Peyer's patch (tissue), 4 donors: ENCODE results near the gene CLMN. TPM values are rescaled to one million over a fixed set of nuclear protein-coding genes. Genes with fewer than 3 reads are reported as not detected.

ENCODE experiments used
- DNase-seq, 3 donors: peaks; one replicate each; pipeline ENCODE4 v3.0.0-alpha.2; 2017 to 2019
- H3K27ac ChIP-seq, 4 donors: fragments of 200-600 bp; sonication (generic); one replicate each; pipeline ENCODE4 v1.5.1; 2016 to 2019
- H3K27me3 ChIP-seq, 2 donors: fragments of 200-600 bp; sonication (generic); one replicate each; pipeline ENCODE4 v1.5.1; 2019
- H3K36me3 ChIP-seq, 3 donors: fragments of 200-600 bp; sonication (generic); one replicate each; pipeline ENCODE4 v1.5.1; 2016 to 2019
- H3K4me1 ChIP-seq, 4 donors: fragments of 200-600 bp; sonication (generic); one replicate each; pipeline ENCODE4 v1.5.1; 2016 to 2019
- H3K4me3 ChIP-seq, 4 donors: fragments of 200-600 bp; sonication (generic); 1 replicate in 3 of 4; 2 replicates in 1 of 4; pipeline ENCODE4 v1.5.1; 2016 to 2019; ENCODE audit warnings: mild to moderate bottlenecking in 1 of 4
- H3K9me3 ChIP-seq, 4 donors: fragments of 200-600 bp; sonication (generic); one replicate each; pipeline ENCODE4 v1.5.1; 2016 to 2019; ENCODE audit warnings: mild to moderate bottlenecking in 1 of 4
- POLR2A ChIP-seq, 2 donors: fragments of 450-650 bp; IDR thresholded peaks; one replicate each; pipeline ENCODE4 v1.5.1; 2017; ENCODE audit warnings: antibody characterized with exemption in 2 of 2, mild to moderate bottlenecking in 2 of 2, moderate library complexity in 2 of 2
- total RNA-seq, 4 donors: library from RNA; depleted of rRNA; stranded (reverse); fragments of >200 nt; gene quantifications; one replicate each; pipeline ENCODE4 v1.1.0, GENCODE V29; 2016
- TF ChIP-seq, protein P1 (sequence below), 6 experiments: fragments of 450-650 bp in 4 of 6; fragments of 200-600 bp in 2 of 6; sonication (generic) in 1 of 6; IDR thresholded peaks; one replicate each; pipeline ENCODE4 v1.5.1; 2017 to 2019; ENCODE audit warnings: antibody characterized with exemption in 6 of 6, mild to moderate bottlenecking in 3 of 6, moderate library complexity in 1 of 6

CLMN gene
- total RNA-seq, 4 donors from 2014 or later = 18.7 to 38.8 (median 36.4) TPM

DNA sequence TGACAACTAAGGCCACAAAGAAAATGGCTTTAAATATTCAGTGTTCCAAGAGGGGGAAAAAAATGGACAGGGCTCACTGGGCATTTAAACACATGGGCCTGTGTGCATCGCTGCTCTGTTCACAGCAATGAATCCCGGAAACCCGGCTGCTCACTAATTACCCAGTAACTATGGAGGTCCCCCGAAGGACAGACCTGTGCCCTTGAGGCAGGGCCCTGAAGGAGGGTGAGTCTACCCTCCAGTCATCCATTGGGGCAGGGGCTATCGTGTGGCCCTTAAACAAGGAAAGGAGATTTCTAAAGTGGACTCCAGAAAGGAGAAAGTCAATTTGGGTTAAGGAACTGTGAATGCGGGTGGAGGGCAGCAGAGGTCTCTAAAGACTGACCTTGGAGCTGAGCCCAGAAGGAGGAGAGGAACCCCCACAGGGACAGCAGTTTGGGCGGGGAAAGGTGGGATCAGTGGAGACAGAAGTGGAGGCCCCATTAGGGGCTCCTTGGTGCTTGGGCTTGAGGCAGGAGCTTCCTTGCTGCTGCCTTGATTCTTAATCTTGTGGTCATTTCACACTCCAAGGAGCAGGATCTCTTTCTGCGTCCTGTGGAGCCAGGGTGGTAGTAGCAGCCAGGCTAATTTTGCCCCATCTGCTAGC is 1.4 kb upstream of the CLMN start:
- no peaks in the 10 kb centered on the region for H3K27me3 ChIP-seq
- H3K36me3 ChIP-seq = no peaks in the 10 kb centered on the region
- TF ChIP-seq, protein P1, sequence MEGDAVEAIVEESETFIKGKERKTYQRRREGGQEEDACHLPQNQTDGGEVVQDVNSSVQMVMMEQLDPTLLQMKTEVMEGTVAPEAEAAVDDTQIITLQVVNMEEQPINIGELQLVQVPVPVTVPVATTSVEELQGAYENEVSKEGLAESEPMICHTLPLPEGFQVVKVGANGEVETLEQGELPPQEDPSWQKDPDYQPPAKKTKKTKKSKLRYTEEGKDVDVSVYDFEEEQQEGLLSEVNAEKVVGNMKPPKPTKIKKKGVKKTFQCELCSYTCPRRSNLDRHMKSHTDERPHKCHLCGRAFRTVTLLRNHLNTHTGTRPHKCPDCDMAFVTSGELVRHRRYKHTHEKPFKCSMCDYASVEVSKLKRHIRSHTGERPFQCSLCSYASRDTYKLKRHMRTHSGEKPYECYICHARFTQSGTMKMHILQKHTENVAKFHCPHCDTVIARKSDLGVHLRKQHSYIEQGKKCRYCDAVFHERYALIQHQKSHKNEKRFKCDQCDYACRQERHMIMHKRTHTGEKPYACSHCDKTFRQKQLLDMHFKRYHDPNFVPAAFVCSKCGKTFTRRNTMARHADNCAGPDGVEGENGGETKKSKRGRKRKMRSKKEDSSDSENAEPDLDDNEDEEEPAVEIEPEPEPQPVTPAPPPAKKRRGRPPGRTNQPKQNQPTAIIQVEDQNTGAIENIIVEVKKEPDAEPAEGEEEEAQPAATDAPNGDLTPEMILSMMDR (IDR thresholded peaks at IDR 0.05) = no peak
- no peak for TF ChIP-seq POLR2A (IDR thresholded peaks at IDR 0.05)
- no peak for DNase-seq
- H3K9me3 ChIP-seq = no peaks in the 10 kb centered on the region
- peak overlapping the region in 3 of 4 donors; percentile 68 to 75 (median 75) for H3K27ac ChIP-seq
- H3K4me3 ChIP-seq = no peak overlapping the region
- H3K4me1 ChIP-seq = peaks cover 0 to 8% (median 0%) of the 10 kb centered on the region in 4 donors

DNA sequence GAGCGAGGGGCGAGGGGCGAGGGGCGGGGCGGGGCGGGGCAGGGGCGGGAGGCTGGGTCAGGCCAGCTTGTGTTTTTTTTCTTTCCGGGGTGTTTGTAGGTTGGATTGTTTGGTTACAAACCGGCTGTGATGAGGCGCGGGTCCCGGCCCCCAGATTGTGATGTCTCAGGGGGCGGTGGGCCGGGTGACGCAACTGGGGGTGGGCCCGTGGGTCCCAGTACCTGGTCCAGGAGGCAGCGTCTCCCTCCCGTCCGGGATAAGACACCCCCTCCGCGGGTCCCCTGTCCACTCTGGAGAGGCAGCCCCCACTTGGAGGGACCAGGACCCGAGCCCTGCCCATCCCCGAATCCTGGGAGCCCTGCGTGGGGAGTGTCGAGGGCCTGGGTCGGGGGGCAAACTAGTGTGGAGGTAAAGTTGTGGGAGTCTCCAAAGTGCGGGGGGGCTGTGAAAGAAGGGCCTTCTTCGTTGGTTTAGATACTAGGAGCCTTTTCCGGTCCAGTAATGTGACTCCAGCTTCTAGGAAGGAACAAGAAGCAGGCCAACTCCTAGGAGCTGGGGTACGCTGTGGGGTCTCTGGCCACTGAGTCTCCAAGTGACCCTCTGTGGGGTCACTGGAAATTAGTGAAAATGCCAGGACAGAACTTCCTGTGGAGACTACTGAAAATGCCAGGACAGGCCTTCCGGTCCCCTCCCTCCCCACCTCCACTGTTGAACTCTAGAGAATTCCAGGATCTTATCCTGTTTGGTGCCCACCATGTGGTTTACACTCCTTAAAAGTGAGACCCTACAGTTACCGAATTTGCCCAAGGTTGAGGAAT is 579 bp upstream of the CLMN start:
- Histone ChIP-seq H3K9me3 (no peaks in the 10 kb centered on the region), H3K4me3 (peak overlapping the region; percentile 38 to 96 (median 64)), H3K36me3 (no peaks in the 10 kb centered on the region), H3K4me1 (peaks cover 0 to 8% (median 0%) of the 10 kb centered on the region in 4 donors), H3K27me3 (no peaks in the 10 kb centered on the region), H3K27ac (peak overlapping the region; percentile 56 to 75 (median 72))
- TF ChIP-seq, protein P1 (IDR thresholded peaks at IDR 0.05) = no peak
- no peak for TF ChIP-seq POLR2A (IDR thresholded peaks at IDR 0.05)
- DNase-seq = no peak

DNA sequence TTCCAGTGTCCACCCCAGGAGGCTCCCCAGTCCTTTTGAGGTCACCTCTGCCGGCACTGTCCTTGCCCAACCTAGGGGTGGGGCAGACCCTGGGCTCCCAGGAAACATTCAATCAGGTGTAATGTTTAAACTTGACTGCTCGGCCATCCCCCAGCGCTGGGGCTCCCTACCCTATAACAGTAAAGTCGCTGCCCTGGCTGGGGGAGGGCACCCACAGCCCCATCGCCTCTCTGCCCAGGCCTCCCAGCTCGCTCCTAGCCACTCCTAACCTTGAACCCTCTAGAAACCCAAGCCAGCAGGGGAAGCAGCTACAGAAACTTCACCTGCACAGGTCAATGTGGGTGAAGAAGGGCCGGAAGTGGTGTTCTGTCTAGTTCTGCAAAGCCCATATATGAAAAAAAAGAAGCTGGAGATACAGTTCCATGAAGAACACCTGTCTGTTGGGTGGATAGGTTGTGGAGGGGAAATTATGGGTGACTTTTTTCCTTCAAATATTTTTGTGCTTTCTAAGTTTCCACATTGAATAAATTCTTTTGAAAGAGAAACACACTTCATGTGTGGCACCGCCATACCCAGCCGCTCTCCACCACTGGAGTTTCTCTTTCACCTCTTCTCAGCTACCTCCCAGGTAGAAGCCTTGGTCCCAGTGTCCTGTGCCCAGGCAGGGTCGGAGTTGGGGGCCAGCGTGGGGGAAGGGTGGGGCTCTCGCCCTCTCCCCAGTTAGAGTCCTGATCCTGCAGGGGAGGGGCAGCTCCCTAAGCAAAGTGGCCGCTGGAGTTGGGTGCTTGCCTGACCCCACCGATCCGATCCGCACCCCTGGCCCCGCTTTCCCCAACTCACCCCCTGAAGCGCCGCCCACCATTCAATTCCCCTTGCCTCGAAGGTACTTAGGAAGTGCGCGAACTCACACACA is 1.1 kb downstream of the CLMN start:
- no peak for TF ChIP-seq POLR2A (IDR thresholded peaks at IDR 0.05)
- TF ChIP-seq, protein P1 (IDR thresholded peaks at IDR 0.05) = no peak
- H3K4me3 ChIP-seq = peak overlapping the region; percentile 68 to 99 (median 86)
- peaks cover 0 to 23% (median 0%) of the 10 kb centered on the region in 4 donors for H3K4me1 ChIP-seq
- H3K27ac ChIP-seq = peak overlapping the region; percentile 72 to 90 (median 80)
- peak in 1 of 3 donors; percentile 52 for DNase-seq
- H3K9me3 ChIP-seq = no peaks in the 10 kb centered on the region
- H3K27me3 ChIP-seq = no peaks in the 10 kb centered on the region
- H3K36me3 ChIP-seq = no peaks in the 10 kb centered on the region

DNA sequence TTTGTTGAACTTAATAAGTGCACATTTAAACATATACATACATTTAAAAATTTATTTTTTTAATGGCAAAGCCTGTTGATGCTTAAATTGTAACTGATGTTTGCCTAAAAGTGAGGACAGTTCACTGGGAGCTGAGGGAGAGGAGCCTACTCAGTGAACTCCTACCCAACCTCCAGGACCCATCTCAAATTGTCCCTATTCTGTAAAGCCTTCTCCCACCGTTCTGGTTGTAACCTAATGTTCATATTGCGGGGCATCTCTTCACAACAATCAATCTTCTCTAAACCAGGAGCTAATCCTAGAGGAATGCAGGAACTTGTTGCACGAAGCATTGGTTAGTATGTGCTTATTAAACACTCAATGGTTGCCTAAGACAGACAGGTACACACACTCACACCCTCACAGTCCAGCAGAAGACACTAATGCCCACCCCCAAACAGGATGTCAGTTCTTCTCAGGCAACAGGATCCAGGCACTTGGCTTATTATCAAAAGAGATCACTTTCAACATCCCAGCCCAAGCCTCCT is 1.8 kb downstream of the CLMN start:
- no peak for DNase-seq
- TF ChIP-seq, protein P1 (IDR thresholded peaks at IDR 0.05) = no peak
- no peak for TF ChIP-seq POLR2A (IDR thresholded peaks at IDR 0.05)
- peak overlapping the region in 2 of 4 donors; percentile 80 to 90 for H3K27ac ChIP-seq

DNA sequence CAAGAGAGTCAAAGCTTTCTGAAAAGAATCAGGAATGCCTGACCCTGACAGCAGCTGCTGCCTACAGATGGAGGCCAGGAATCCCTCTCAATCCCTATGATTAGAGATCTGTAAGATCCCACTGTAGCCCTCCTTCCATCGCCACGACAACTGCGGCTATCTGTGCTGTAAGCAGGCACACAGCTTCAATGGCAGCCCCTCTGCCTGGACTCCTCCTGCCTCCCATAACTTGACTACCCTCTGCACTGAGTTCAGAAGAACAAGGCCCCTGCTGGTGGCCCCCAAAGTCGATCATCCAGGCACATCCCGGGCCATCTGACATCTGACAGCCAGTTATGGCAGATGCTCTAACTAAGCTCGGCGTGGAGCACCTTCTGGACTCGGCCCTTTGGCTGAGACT is 2.9 kb downstream of the CLMN start:
- Histone ChIP-seq H3K27ac (peak overlapping the region in 1 of 4 donors; percentile 9), H3K27me3 (no peaks in the 10 kb centered on the region), H3K4me1 (peaks cover 0 to 28% (median 2%) of the 10 kb centered on the region in 4 donors), H3K4me3 (no peak overlapping the region), H3K36me3 (no peaks in the 10 kb centered on the region), H3K9me3 (no peaks in the 10 kb centered on the region)
- DNase-seq = no peak
- TF ChIP-seq POLR2A (IDR thresholded peaks at IDR 0.05) = no peak
- TF ChIP-seq, protein P1 (IDR thresholded peaks at IDR 0.05) = no peak

More for the DNA sequence above, 1.8 kb downstream of the CLMN start:
- Histone ChIP-seq H3K9me3 (no peaks in the 10 kb centered on the region), H3K27me3 (no peaks in the 10 kb centered on the region), H3K36me3 (no peaks in the 10 kb centered on the region), H3K4me3 (peak overlapping the region in 2 of 4 donors; percentile 96 to 99), H3K4me1 (peaks cover 0 to 28% (median 2%) of the 10 kb centered on the region in 4 donors)
